ENCODE data around the gene IVNS1ABP.

- TF ChIP-seq, protein P1, sequence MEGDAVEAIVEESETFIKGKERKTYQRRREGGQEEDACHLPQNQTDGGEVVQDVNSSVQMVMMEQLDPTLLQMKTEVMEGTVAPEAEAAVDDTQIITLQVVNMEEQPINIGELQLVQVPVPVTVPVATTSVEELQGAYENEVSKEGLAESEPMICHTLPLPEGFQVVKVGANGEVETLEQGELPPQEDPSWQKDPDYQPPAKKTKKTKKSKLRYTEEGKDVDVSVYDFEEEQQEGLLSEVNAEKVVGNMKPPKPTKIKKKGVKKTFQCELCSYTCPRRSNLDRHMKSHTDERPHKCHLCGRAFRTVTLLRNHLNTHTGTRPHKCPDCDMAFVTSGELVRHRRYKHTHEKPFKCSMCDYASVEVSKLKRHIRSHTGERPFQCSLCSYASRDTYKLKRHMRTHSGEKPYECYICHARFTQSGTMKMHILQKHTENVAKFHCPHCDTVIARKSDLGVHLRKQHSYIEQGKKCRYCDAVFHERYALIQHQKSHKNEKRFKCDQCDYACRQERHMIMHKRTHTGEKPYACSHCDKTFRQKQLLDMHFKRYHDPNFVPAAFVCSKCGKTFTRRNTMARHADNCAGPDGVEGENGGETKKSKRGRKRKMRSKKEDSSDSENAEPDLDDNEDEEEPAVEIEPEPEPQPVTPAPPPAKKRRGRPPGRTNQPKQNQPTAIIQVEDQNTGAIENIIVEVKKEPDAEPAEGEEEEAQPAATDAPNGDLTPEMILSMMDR (conservative IDR thresholded peaks at IDR 0.05): no peak
- no peak for TF ChIP-seq ZFX (IDR thresholded peaks at IDR 0.05)
Observed at GRCh38 chr1:185249563-185249962, 67.5 kb downstream of the IVNS1ABP start.

Data from C4-2B (cell line).